H1 (cell line): ENCODE data around the gene ASH1L. TPM values are rescaled to one million over a fixed set of nuclear protein-coding genes. Genes with fewer than 3 reads are reported as not detected.
A peak's percentile ranks its signal among the peaks of the same experiment; 100 is the strongest.

Experiments used
- CTCF ChIA-PET: fragments of 300-600 bp; sonication (Branson Sonifier 250); formaldehyde crosslinking; loops from one replicate; lab custom pipeline; 2021; ENCODE audit not compliant: partially characterized antibody; lab: Charles Lee
- POLR2A ChIA-PET: fragments of 300-600 bp; sonication (Branson Sonifier 250); formaldehyde crosslinking; loops from one replicate; lab custom pipeline; 2021; ENCODE audit warnings: inconsistent platforms; ENCODE audit not compliant: partially characterized antibody; lab: Charles Lee
- DNase-seq, 2 experiments: peaks; one replicate each; pipeline versions ENCODE4 v3.0.0 to v3.0.0-alpha.2; 2010 to 2022; ENCODE audit warnings: low spot score in 2 of 2, low read depth in 1 of 2, mixed read lengths in 1 of 2
- FAIRE-seq: peaks from 2 replicates; lab custom pipeline; 2011; peaks lifted over from hg19 to GRCh38; lab: Jason Lieb, UNC
- H2AFZ ChIP-seq: 2 replicates; pipeline ENCODE4 v1.8.1; 2012; ENCODE audit warnings: low read length, inconsistent platforms
- H2AK5ac ChIP-seq: 2 replicates; pipeline ENCODE4 v1.6.1; 2013; ENCODE audit warnings: low read depth, low read length
- H2BK120ac ChIP-seq: replicated peaks from 2 replicates; pipeline ENCODE3; 2013; ENCODE audit warnings: low read depth, low read length, inconsistent platforms
- H2BK12ac ChIP-seq: 2 replicates; pipeline ENCODE4 v1.6.1; 2013; ENCODE audit warnings: low read depth, low read length
- H2BK15ac ChIP-seq: 2 replicates; pipeline ENCODE4 v1.6.1; 2013; ENCODE audit warnings: low read length
- H2BK20ac ChIP-seq: 2 replicates; pipeline ENCODE4 v1.6.1; 2013; ENCODE audit warnings: low read length
- H2BK5ac ChIP-seq: 2 replicates; pipeline ENCODE4 v1.6.1; 2013; ENCODE audit warnings: low read depth, low read length
- H3K14ac ChIP-seq: 2 replicates; pipeline ENCODE4 v1.6.1; 2013; ENCODE audit warnings: inconsistent platforms; ENCODE audit not compliant: insufficient read length
- H3K18ac ChIP-seq: 2 replicates; pipeline ENCODE4 v1.6.1; 2013; ENCODE audit warnings: low read length; ENCODE audit errors: extremely low read depth
- H3K23ac ChIP-seq: 2 replicates; pipeline ENCODE4 v1.6.1; 2013; ENCODE audit warnings: inconsistent platforms; ENCODE audit not compliant: insufficient read length
- H3K23me2 ChIP-seq: 2 replicates; pipeline ENCODE4 v1.6.1; 2013; ENCODE audit warnings: low read depth, low read length
- H3K27ac ChIP-seq: 2 replicates; pipeline ENCODE4 v1.6.1; 2011; ENCODE audit warnings: low read depth, low read length, inconsistent platforms
- H3K27me3 ChIP-seq, 4 experiments: replicated peaks in 1 of 4; 1 replicate in 1 of 4; 2 replicates in 3 of 4; pipeline versions ENCODE4 v1.6.1 to v1.8.1; 2011 to 2013; ENCODE audit warnings: low read length in 3 of 4, mild to moderate bottlenecking in 3 of 4, inconsistent platforms in 2 of 4, mixed read lengths in 2 of 4, moderate library complexity in 1 of 4; ENCODE audit not compliant: control insufficient read depth in 3 of 4, insufficient read depth in 3 of 4; ENCODE audit errors: extremely low read depth in 1 of 4
- H3K36me3 ChIP-seq, 4 experiments: 2 replicates each; pipeline versions ENCODE4 v1.6.1 to v1.8.1; 2011 to 2013; ENCODE audit warnings: mild to moderate bottlenecking in 4 of 4, low read length in 3 of 4, moderate library complexity in 2 of 4, control low read depth in 1 of 4, inconsistent platforms in 1 of 4; ENCODE audit not compliant: insufficient read depth in 4 of 4, control insufficient read depth in 2 of 4
- H3K4ac ChIP-seq: replicated peaks from 2 replicates; pipeline ENCODE3; 2013; ENCODE audit warnings: low read length, low read depth, mixed read lengths, inconsistent platforms; ENCODE audit not compliant: insufficient read length
- H3K4me1 ChIP-seq, 4 experiments: replicated peaks in 1 of 4; 1 replicate in 1 of 4; 2 replicates in 3 of 4; pipeline versions ENCODE4 v1.6.1 to v1.8.1; 2011 to 2013; ENCODE audit warnings: low read length in 3 of 4, inconsistent platforms in 2 of 4, mixed read lengths in 1 of 4; ENCODE audit not compliant: insufficient read depth in 4 of 4, control insufficient read depth in 3 of 4
- H3K4me2 ChIP-seq, 2 experiments: 2 replicates each; pipeline versions ENCODE4 v1.6.1 to v1.8.1; 2011 to 2013; ENCODE audit warnings: low read depth in 2 of 2, low read length in 2 of 2, control low read depth in 1 of 2, inconsistent platforms in 1 of 2, mild to moderate bottlenecking in 1 of 2; ENCODE audit not compliant: insufficient read depth in 1 of 2
- H3K4me3 ChIP-seq, 4 experiments: fragments of 200-600, 300-600 bp in 1 of 4; sonication (generic), shearing (Covaris generic), sonication (Bioruptor Twin) in 1 of 4; 2 replicates each; pipeline versions ENCODE4 v1.5.1 to v1.8.1; 2011 to 2016; ENCODE audit warnings: low read length in 4 of 4, low read depth in 3 of 4, control low read depth in 2 of 4, inconsistent platforms in 2 of 4, mild to moderate bottlenecking in 2 of 4, mixed read lengths in 1 of 4, moderate library complexity in 1 of 4; ENCODE audit not compliant: insufficient read depth in 2 of 4; ENCODE audit errors: extremely low read depth in 1 of 4
- H3K56ac ChIP-seq: replicated peaks from 2 replicates; pipeline ENCODE3; 2013; ENCODE audit warnings: low read depth, mild to moderate bottlenecking, mixed read lengths, low read length, inconsistent platforms; ENCODE audit not compliant: insufficient read length
- H3K79me1 ChIP-seq: 2 replicates; pipeline ENCODE4 v1.6.1; 2013; ENCODE audit warnings: low read depth, low read length, control low read depth
- H3K79me2 ChIP-seq, 2 experiments: 2 replicates each; pipeline versions ENCODE4 v1.6.1 to v1.8.1; 2012 to 2013; ENCODE audit warnings: low read length in 2 of 2, mild to moderate bottlenecking in 2 of 2, inconsistent platforms in 1 of 2; ENCODE audit not compliant: insufficient read depth in 2 of 2, control insufficient read depth in 1 of 2
- H3K9ac ChIP-seq, 4 experiments: replicated peaks in 1 of 4; 1 replicate in 1 of 4; 2 replicates in 3 of 4; pipeline versions ENCODE4 v1.6.1 to v1.8.1; 2011 to 2013; ENCODE audit warnings: low read depth in 3 of 4, low read length in 3 of 4, control low read depth in 2 of 4, mild to moderate bottlenecking in 2 of 4, moderate library complexity in 2 of 4, inconsistent platforms in 1 of 4; ENCODE audit errors: extremely low read depth in 1 of 4
- H3K9me3 ChIP-seq, 2 experiments: 2 replicates each; pipeline versions ENCODE4 v1.6.1 to v1.8.1; 2012 to 2013; ENCODE audit warnings: mild to moderate bottlenecking in 2 of 2, moderate library complexity in 2 of 2, control low read depth in 1 of 2, inconsistent platforms in 1 of 2, low read depth in 1 of 2, low read length in 1 of 2, mixed read lengths in 1 of 2; ENCODE audit not compliant: insufficient read depth in 2 of 2
- H4K20me1 ChIP-seq, 2 experiments: replicated peaks in 1 of 2; 2 replicates each; pipeline versions ENCODE3 to v1.8.1; 2011 to 2013; ENCODE audit warnings: inconsistent platforms in 2 of 2, low read length in 2 of 2, mild to moderate bottlenecking in 1 of 2; ENCODE audit not compliant: insufficient read depth in 2 of 2, control insufficient read depth in 1 of 2
- H4K5ac ChIP-seq: 2 replicates; pipeline ENCODE4 v1.6.1; 2013; ENCODE audit warnings: low read length, low read depth, mixed read lengths, inconsistent platforms; ENCODE audit not compliant: insufficient read length
- H4K8ac ChIP-seq: 2 replicates; pipeline ENCODE4 v1.8.0; 2013; ENCODE audit warnings: mild to moderate bottlenecking, moderate library complexity, low read length, inconsistent platforms; ENCODE audit not compliant: insufficient read depth; ENCODE audit errors: extremely low read depth
- H4K91ac ChIP-seq: replicated peaks from 2 replicates; pipeline ENCODE3; 2013; ENCODE audit warnings: low read length, mixed read lengths, inconsistent platforms; ENCODE audit not compliant: insufficient read length
- BRCA1 ChIP-seq: IDR thresholded peaks from 2 replicates; pipeline ENCODE4 v1.6.1; 2012; ENCODE audit warnings: low read depth, low read length, improper control_type of control experiment
- CHD1 ChIP-seq: IDR thresholded peaks from 2 replicates; pipeline ENCODE4 v1.6.1; 2012; ENCODE audit warnings: low read depth, low read length, improper control_type of control experiment
- HDAC2 ChIP-seq, 2 experiments: fragments of 300-600 bp in 1 of 2; sonication (generic) in 1 of 2; IDR thresholded peaks; 2 replicates each; pipeline ENCODE4 v1.6.1; 2011 to 2012; ENCODE audit warnings: low read depth in 2 of 2, low read length in 2 of 2, mild to moderate bottlenecking in 2 of 2, moderate library complexity in 2 of 2, borderline replicate concordance in 1 of 2, inconsistent platforms in 1 of 2
- HDAC6 ChIP-seq: IDR thresholded peaks from one replicate; pipeline ENCODE4 v1.7.1; 2012; ENCODE audit warnings: low read depth, mild to moderate bottlenecking, inconsistent platforms, low read length, moderate library complexity
- KDM4A ChIP-seq: IDR thresholded peaks from one replicate; pipeline ENCODE4 v1.7.1; 2012; ENCODE audit warnings: low read depth, mild to moderate bottlenecking, moderate library complexity, low read length, inconsistent platforms; ENCODE audit not compliant: severe bottlenecking
- MAFK ChIP-seq: IDR thresholded peaks from 2 replicates; pipeline ENCODE4 v1.6.1; 2012; ENCODE audit warnings: low read depth, mild to moderate bottlenecking, improper control_type of control experiment, low read length
- SAP30 ChIP-seq: fragments of 300-600 bp; sonication (generic); IDR thresholded peaks from 2 replicates; pipeline ENCODE4 v1.7.1; 2012; ENCODE audit warnings: low read length, moderate library complexity, mild to moderate bottlenecking, inconsistent platforms; ENCODE audit not compliant: insufficient read depth, insufficient replicate concordance
- SIX5 ChIP-seq: IDR thresholded peaks from 2 replicates; pipeline ENCODE4 v1.6.1; 2011; ENCODE audit warnings: mild to moderate bottlenecking, low read depth, low read length
- TCF12 ChIP-seq: IDR thresholded peaks from 2 replicates; pipeline ENCODE4 v1.6.1; 2011; ENCODE audit warnings: low read depth, mild to moderate bottlenecking, low read length
- TEAD4 ChIP-seq: IDR thresholded peaks from 2 replicates; pipeline ENCODE4 v1.6.1; 2012; ENCODE audit warnings: low read depth, low read length, inconsistent platforms, mixed read lengths
- YY1 ChIP-seq: IDR thresholded peaks from 2 replicates; pipeline ENCODE4 v1.6.1; 2011; ENCODE audit warnings: low read depth, mild to moderate bottlenecking, low read length
- WGBS, 2 experiments: shearing (Covaris generic) in 1 of 2; methylation state at CpG; one replicate each; pipeline versions ENCODE4 v1.1.6 to v1.1.7; 2013 to 2015; ENCODE audit warnings: low lambda C conversion rate in 2 of 2, mixed read lengths in 2 of 2, inconsistent platforms in 1 of 2, low coverage in 1 of 2, missing lambda C conversion rate in 1 of 2; ENCODE audit not compliant: insufficient replicate concordance in 2 of 2, insufficient coverage in 1 of 2, insufficient read length in 1 of 2; ENCODE audit errors: extremely low coverage in 1 of 2, missing lambda C conversion rate in 1 of 2; 5-methylcytosine and 5-hydroxymethylcytosine counted together
- polyA plus RNA-seq, 7 experiments: library from polyadenylated mRNA; depleted of rRNA in 3 of 7; stranded (reverse) in 5 of 7; unstranded in 2 of 7; fragments of >200 nt in 5 of 7; fragments of 200-250 nt in 2 of 7; gene quantifications; 1 replicate in 5 of 7; 2 replicates in 1 of 7; 4 replicates in 1 of 7; pipeline versions ENCODE4 v1.2.1 to v1.2.3, GENCODE V29; 2011 to 2013; ENCODE audit warnings: missing spikeins in 2 of 7, mixed read lengths in 2 of 7
- total RNA-seq: library from RNA; stranded (reverse); fragmentation: NEBNext Ultra II Directional; extraction: Animal tissue kit (Norgen Biotek cat#: 25700); gene quantifications from 2 replicates; pipeline ENCODE4 v1.2.1, GENCODE V29; 2021
- TF ChIP-seq, protein P1 (sequence below): IDR thresholded peaks from 2 replicates; pipeline ENCODE4 v1.6.1; 2012; ENCODE audit warnings: inconsistent platforms

Gene ASH1L
- total and polyA plus RNA-seq, 2 of the 8 experiments (the other 6 are each of a cell fraction or from before 2014, with no cell fraction given): 7.5 to 27.6 TPM

DNA sequence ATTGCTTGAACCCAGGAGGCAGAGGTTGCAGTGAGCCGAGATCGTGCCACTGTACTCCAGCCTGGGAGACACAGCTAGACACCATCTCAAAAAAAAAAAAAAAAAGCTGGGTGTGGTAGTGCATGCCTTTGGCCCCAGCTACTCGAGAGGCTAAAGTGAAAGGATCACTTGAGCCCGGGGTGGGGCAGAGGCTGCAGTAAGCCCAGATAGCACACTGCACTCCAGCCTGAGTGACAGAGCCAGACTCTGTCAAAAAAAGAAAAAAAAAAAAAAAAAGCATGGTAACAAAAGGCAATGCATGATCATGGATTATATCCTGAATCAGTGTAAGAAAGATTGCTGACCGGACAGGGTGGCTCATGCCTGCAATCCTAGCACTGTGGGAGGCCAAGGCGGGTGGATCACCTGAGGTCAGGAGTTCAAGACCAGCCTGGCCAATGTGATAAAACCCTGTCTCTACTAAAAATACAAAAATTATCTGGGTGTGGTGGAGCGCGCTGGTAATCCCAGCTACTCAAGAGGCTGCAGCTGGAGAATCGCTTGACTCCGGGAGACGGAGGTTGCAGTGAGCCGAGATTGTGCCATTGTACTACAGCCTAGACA, 165.6 kb downstream of the ASH1L start:
- Histone ChIP-seq H4K8ac (no peak overlapping the region), H3K14ac (no peak overlapping the region), H3K4me1 (no peaks in the 10 kb centered on the region), H3K9ac (no peak overlapping the region), H3K23me2 (no peaks in the 10 kb centered on the region), H3K79me1 (no peaks in the 10 kb centered on the region), H2BK20ac (no peak overlapping the region), H2AFZ (no peak overlapping the region), H3K4ac (no peak overlapping the region), H2BK12ac (no peak overlapping the region), H4K20me1 (no peaks in the 10 kb centered on the region), H3K9me3 (no peaks in the 10 kb centered on the region), H2BK120ac (no peak overlapping the region), H3K79me2 (no peaks in the 10 kb centered on the region), H4K91ac (no peak overlapping the region), H2BK15ac (no peak overlapping the region), H4K5ac (no peak overlapping the region), H3K23ac (no peak overlapping the region), H2AK5ac (no peak overlapping the region), H3K36me3 (peaks cover 0 to 7% (median 2%) of the 10 kb centered on the region in 4 experiments; a peak in 3 of 8 replicates), H3K27me3 (no peaks in the 10 kb centered on the region), H3K27ac (no peak overlapping the region), H3K4me2 (no peak overlapping the region), H2BK5ac (no peak overlapping the region), H3K56ac (no peak overlapping the region), H3K4me3 (no peak overlapping the region), H3K18ac (no peak overlapping the region)
- ChIA-PET POLR2A (interaction anchor here (0.7 kb wide), 1 partner anchor 72 kb away, joined by 3 read pairs; no protein-coding TSS in a partner anchor), CTCF (interaction anchor here (0.6 to 1.1 kb wide), 3 partner anchors 10 to 193 kb away, joined by 3 read pairs; no protein-coding TSS in a partner anchor)
- TF ChIP-seq TEAD4 (no peak), CHD1 (no peak), YY1 (no peak), HDAC2 (IDR thresholded peaks at IDR 0.05; ENCODE audit: borderline replicate concordance in 1 of 2, low read depth in 2 of 2, low read length in 2 of 2) (no peak), MAFK (no peak), HDAC6 (no peak), TCF12 (no peak), SAP30 (no peak), BRCA1 (no peak), SIX5 (no peak), KDM4A (no peak)
- TF ChIP-seq, protein P1, sequence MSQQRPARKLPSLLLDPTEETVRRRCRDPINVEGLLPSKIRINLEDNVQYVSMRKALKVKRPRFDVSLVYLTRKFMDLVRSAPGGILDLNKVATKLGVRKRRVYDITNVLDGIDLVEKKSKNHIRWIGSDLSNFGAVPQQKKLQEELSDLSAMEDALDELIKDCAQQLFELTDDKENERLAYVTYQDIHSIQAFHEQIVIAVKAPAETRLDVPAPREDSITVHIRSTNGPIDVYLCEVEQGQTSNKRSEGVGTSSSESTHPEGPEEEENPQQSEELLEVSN: no peak
- FAIRE-seq (no peak), DNase-seq (peak in 1 of 2 experiments; percentile 32)
- 93% methylated on average over 10 of the region's 12 CpGs; no CpG with 5 or more reads in 1 of the 2 experiments for WGBS, 2 experiments
